Measurements from ENCODE around the gene INO80.
"Not testable (repeated sequence)": the region's sequence is repeated elsewhere in the genome, so short reads cannot be mapped to it uniquely, and the experiment has no call there.

The INO80 gene

GRCh38 chr15:40957581-40958051 lies 158.5 kb downstream of the INO80 start:
- no peak for TF ChIP-seq CTCF (IDR thresholded peaks at IDR 0.05; ENCODE audit: control insufficient read depth, extremely low read depth, insufficient read depth)

GRCh38 chr15:40957041-40957555 lies 159.0 kb downstream of the INO80 start:
- DNase-seq (ENCODE audit: low read depth): no peak
- no peak for TF ChIP-seq CTCF (IDR thresholded peaks at IDR 0.05; ENCODE audit: control insufficient read depth, extremely low read depth, insufficient read depth)
- H3K4me3 ChIP-seq (ENCODE audit: low read depth, low read length): no peak overlapping the region

More at GRCh38 chr15:40957581-40958051, 158.5 kb downstream of the INO80 start:
- peak; percentile 88 for DNase-seq (ENCODE audit: low read depth)
- H3K4me3 ChIP-seq (ENCODE audit: low read depth, low read length): no peak overlapping the region

- TF ChIP-seq CTCF (IDR thresholded peaks at IDR 0.05; ENCODE audit: control insufficient read depth, extremely low read depth, insufficient read depth): no peak
- no peak for DNase-seq (ENCODE audit: low read depth)
- no peak overlapping the region for H3K4me3 ChIP-seq (ENCODE audit: low read depth, low read length)
Observed at GRCh38 chr15:40956541-40956982, 159.5 kb downstream of the INO80 start.

- no peak overlapping the region for H3K4me3 ChIP-seq (ENCODE audit: low read depth, low read length)
- no peak for TF ChIP-seq CTCF (IDR thresholded peaks at IDR 0.05; ENCODE audit: control insufficient read depth, extremely low read depth, insufficient read depth)
- DNase-seq (ENCODE audit: low read depth): no peak
Observed at GRCh38 chr15:40955930-40956540, 160.0 kb downstream of the INO80 start.

GRCh38 chr15:40955141-40955903 lies 160.8 kb downstream of the INO80 start:
- no peak for DNase-seq (ENCODE audit: low read depth)
- no peak overlapping the region for H3K4me3 ChIP-seq (ENCODE audit: low read depth, low read length)
- TF ChIP-seq CTCF (IDR thresholded peaks at IDR 0.05; ENCODE audit: control insufficient read depth, extremely low read depth, insufficient read depth): no peak

GRCh38 chr15:40954158-40954848 lies 161.8 kb downstream of the INO80 start:
- peak overlapping the region; percentile 82 for H3K4me3 ChIP-seq (ENCODE audit: low read depth, low read length)
- DNase-seq (ENCODE audit: low read depth): not testable (repeated sequence)

GRCh38 chr15:40953713-40954074 lies 162.4 kb downstream of the INO80 start:
- H3K4me3 ChIP-seq (ENCODE audit: low read depth, low read length): peak overlapping the region; percentile 82
- TF ChIP-seq CTCF (IDR thresholded peaks at IDR 0.05; ENCODE audit: control insufficient read depth, extremely low read depth, insufficient read depth): no peak
- no peak for DNase-seq (ENCODE audit: low read depth)

All from LNCaP clone FGC (cell line).